ENCODE data around the gene AKAP10.

DNA sequence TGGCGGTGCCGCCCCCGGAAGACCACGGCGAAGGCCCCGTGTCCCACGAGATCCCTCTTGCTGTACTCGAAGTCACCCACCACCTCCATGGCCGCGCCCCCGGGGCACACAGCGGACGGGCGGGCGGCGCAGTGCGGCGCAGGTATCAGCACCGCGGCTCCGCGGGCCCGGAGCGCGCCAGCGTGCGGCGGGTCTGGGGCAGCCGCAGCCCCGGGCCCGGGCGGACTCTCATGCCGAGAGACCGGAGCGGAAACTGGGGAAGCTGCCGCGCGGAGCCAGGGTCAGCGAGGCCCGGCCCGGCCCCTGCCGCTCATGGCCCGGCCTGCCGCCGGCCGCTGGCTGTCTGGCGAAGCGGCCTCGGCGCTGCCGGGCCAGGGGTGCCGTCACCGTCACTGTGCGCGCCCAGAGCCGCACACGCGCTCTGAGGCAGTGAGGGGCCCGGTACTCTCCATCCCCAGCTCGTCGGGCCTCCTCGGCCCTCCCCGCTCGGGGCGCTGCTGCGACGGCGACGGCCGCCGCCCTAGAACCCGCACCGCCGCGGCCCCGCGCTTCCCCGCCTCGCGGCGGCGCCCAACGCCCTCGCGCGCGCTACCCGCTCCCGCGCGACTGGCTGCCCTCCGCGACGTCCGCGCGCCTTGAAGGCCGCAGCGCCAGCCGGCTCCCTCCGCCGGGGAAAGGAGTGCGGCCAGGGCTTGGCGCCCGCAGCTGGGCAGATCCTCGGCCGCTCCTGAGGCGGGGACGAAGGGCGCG, 110.1 kb downstream of the AKAP10 start, which contains the start of gene ULK2:
- no peak for TF ChIP-seq CTCF (IDR thresholded peaks at IDR 0.05)
- peak; percentile 61 to 83 (median 80) for TF ChIP-seq POLR2AphosphoS5 (IDR thresholded peaks at IDR 0.05)
- no peak for TF ChIP-seq EP300 (IDR thresholded peaks at IDR 0.05; ENCODE audit: low read depth)
- no peak for TF ChIP-seq POLR2A (IDR thresholded peaks at IDR 0.05)
